SIG-M5 treated with dmso at 0.1 percent for 504 hours (cell line): ENCODE results near the gene WDR35.
"Not testable (repeated sequence)": the region's sequence is repeated elsewhere in the genome, so short reads cannot be mapped to it uniquely, and the experiment has no call there.

Source experiments
- DNase-seq: peaks from one replicate; lab custom pipeline; 2025; ENCODE audit not compliant: unreplicated experiment; lab: John Stamatoyannopoulos, UW

The WDR35 gene

GRCh38 chr2:19942199-19942598 lies 47.7 kb downstream of the WDR35 start:
- DNase-seq: no peak

DNA sequence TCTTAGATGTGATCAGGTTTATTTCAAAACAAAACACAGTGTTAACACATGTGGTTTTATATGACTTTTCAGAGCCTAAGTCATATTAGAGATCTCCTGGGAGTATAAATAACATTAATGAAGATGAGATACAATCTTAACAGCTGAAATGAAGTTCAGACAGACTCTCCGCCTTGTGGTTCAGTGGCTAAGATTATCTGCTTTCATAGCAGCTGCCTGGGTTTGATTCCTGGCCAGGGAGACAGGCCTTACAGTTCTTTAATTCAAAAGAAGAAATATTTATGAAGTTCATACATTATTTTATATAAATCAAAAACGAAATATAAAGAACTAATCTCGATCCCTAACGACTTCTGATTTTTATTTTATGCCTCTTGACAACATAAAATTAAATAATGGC lies 52.9 kb downstream of the WDR35 start:
- no peak for DNase-seq

DNA sequence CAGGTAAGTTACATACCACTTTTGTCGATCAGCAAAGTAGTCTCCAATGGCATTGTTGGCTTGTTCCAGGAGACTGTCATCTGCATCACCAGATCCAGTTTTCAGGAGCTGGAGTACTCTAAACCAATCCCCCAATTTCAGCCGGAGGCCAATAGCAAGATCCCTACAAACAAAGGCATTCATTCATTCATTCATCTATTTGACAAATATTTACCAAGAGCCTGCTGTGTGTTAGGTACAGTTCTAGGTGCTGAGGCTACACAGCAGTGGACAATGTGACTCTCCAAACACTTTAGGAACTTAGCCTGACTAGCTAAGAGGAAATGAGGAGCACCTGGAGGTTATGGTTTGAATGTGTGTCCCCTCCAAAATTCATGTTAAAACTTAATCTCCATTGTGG lies 53.7 kb downstream of the WDR35 start:
- DNase-seq: no peak

GRCh38 chr2:19933351-19933981 lies 56.4 kb downstream of the WDR35 start:
- peak; percentile 26 for DNase-seq

GRCh38 chr2:19932928-19933327 lies 57.0 kb downstream of the WDR35 start:
- no peak for DNase-seq

GRCh38 chr2:19929226-19929625 lies 60.7 kb downstream of the WDR35 start:
- DNase-seq: no peak

DNA sequence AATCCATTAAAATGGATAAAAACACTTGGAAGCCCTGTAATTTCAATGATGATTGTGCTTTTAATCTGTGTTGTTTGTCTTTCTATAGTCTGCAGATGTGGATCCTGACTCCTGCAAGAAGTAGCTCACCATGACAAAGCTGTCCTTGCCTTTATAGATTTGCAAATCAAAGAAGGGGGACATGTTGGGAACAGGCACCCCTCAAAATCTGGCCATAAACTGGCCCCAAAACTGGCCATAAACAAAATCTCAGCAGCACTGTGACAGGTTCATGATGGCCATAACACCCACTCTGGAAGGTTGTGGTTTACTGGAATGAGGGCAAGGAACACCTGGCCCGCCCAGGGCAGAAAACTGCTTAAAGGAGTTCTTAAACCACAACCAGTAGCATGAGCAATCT lies 62.1 kb downstream of the WDR35 start:
- DNase-seq: not testable (repeated sequence)

GRCh38 chr2:19924526-19924925 lies 65.4 kb downstream of the WDR35 start:
- not testable (repeated sequence) for DNase-seq

GRCh38 chr2:19922188-19922587 lies 67.7 kb downstream of the WDR35 start:
- DNase-seq: not testable (repeated sequence)

DNA sequence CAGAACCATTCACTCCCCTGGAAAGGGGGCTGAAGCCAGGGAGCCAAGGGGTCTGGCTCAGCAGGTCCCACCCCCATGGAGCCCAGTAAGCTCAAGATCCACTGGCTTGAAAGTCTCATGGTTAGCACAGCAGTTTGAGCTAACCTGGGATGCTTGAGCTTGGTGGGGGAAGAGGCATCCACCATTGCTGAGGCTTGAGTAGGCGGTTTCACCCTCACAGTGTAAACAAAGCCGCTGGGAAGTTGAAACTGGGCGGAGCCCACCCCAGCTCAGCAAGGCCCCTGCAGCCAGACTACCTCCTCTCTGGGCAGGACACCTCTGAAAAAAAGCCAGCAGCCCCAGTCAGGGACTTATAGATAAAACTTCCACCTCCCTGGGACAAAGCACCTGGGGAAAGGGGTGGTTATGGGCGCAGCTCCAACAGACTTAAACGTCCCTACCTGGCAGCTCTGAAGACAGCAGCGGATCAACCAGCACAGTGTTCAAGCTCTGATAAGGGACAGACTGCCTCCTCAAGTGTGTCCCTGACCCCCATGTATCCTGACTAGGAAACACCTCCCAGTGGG lies 73.4 kb downstream of the WDR35 start:
- no peak for DNase-seq

- DNase-seq: no peak
Measured at GRCh38 chr2:19914266-19914975, 75.5 kb downstream of the WDR35 start.

DNA sequence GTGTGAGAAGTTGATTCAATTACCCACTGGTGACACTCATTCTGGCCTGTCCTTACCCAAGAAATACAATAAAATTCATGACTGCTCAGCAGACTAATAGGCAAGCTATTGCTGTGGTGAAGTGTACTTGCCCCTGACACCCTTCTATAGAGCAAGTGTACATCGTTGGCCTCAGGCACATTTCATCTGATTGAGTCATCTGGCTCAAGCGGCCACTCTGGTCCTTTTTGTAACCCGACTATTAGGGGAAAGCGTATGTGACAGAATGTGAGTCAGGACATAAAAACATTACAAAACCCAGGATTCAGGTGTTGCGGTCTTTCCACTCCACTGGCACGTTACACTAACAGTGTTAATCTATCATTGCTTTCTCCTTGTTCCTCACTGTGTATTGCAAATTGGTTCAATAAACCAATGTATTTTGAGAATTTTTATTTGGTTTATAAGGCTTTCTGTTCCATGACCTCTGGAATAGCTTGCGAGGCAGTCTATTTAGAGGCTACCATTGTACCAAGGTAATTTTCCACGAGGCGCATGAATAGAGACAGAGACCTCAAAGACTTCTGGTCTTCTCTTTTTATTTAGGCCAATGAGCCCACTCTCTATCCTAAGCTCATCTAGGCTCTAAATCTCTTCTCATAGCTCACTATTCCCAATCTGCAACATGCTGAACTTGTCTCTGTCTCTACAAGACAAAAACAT lies 77.9 kb downstream of the WDR35 start:
- DNase-seq: no peak

DNA sequence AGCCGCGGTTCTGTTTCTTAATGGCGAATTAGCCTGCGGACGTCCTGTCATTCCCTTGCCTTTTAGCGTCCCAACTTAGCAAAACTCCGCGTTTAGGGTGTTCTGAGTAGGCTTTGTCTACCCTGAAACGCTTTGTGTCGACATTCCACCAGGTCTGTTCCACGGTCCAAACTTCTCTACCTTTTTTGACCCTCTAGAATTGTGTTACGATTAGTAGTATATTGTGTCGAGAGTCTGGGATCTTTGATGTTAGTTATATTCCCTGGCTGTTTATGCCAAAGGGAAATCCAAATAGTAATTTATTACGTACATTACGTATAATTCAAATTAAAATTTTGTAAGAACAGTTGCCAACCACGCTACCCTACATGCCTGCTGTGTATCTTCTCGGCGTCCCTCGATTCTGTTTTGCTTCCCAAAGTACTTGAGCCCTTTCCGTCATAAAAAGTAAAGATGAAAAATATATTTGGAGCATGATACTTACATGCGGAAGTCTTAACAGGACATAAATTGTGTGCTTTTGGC lies 87.6 kb downstream of the WDR35 start:
- DNase-seq: peak; percentile 44

GRCh38 chr2:19901442-19902215 lies 88.3 kb downstream of the WDR35 start, which contains the start of gene TTC32:
Gene TTC32 (minus strand): TSS chr2:19901983. CDS start chr2:19901854, 129 bp downstream.
- DNase-seq: peak; percentile 90

- peak; percentile 51 for DNase-seq
Measured at GRCh38 chr2:19900931-19901441, 88.9 kb downstream of the WDR35 start.

- DNase-seq: peak; percentile 12
Measured at GRCh38 chr2:19899985-19900930, 89.6 kb downstream of the WDR35 start.

GRCh38 chr2:19898592-19899329 lies 91.1 kb downstream of the WDR35 start:
- DNase-seq: peak; percentile 39

DNA sequence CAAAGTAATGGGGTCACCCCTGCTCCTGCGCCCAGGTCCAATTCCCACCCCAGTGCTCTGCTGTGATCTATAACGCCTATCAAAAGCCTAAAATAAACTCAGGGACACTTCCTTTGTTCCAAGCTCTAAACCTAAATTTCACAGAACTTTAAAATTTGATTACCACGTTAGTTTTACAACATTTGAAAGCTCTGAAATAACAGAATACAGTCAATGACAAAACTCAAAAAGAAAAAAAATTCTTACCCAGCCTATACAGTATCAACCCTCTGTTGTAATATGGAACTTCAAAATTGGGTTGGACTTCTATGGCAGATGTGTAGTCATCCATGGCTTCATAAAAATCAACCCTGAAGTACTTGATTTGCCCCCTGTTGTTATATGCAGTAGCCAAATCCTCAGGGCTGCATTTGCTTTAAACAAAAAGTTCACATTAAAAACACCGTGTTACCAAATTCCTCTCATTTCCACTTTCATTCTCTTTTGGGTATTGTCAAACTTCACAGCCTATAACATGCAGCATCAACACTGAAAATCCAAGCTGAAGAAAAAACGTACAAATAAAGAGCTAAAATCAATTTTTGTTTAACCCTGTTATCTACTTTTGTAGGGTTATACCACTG lies 92.2 kb downstream of the WDR35 start:
- DNase-seq: no peak
